PC-3 (cell line): Measurements from ENCODE around the gene RSRP1. TPM values are rescaled to one million over a fixed set of nuclear protein-coding genes. Genes with fewer than 3 reads are reported as not detected.
A peak's percentile ranks its signal among the peaks of the same experiment; 100 is the strongest.

Experiments
- ATAC-seq: fragments of 200-7000 bp; cut with Tn5 transposase; 2 replicates; pipeline ENCODE4 v1.9.1; 2020; ENCODE audit warnings: mild to moderate bottlenecking, moderate library complexity
- BruUV-seq: library from RNA; stranded (reverse); fragments of 400-500 nt; replicated peaks from 2 replicates; lab custom pipeline; 2021; lab: Mats Ljungman, UMichigan
- CTCF ChIA-PET: fragments of 300-600 bp; sonication (Branson Sonifier 250); formaldehyde crosslinking; loops from one replicate; lab custom pipeline; 2022; ENCODE audit warnings: antibody characterized with exemption; lab: Charles Lee
- POLR2A ChIA-PET: fragments of 300-600 bp; sonication (Branson Sonifier 250); formaldehyde crosslinking; loops from one replicate; lab custom pipeline; 2022; ENCODE audit warnings: antibody characterized with exemption; ENCODE audit not compliant: unreplicated experiment; lab: Charles Lee
- DNase-seq: peaks from one replicate; pipeline ENCODE4 v3.0.0-alpha.2; 2015
- H2AFZ ChIP-seq: fragments of 300-600 bp; sonication (generic); 2 replicates; pipeline ENCODE4 v1.6.0; 2016; ENCODE audit warnings: antibody characterized with exemption, low read length
- H3F3A ChIP-seq: fragments of 300-600 bp; sonication (generic); one replicate; pipeline ENCODE4 v1.6.0; 2017; ENCODE audit warnings: antibody characterized with exemption, low read length, control low read depth, mild to moderate bottlenecking; ENCODE audit not compliant: unreplicated experiment
- H3K27ac ChIP-seq: fragments of 300-600 bp; sonication (generic); 2 replicates; pipeline ENCODE4 v1.5.1; 2016; ENCODE audit warnings: mild to moderate bottlenecking, low read length
- H3K27me3 ChIP-seq: fragments of 300-600 bp; sonication (generic); 2 replicates; pipeline ENCODE4 v1.6.1; 2016; ENCODE audit warnings: low read length, mixed read lengths
- H3K36me3 ChIP-seq: fragments of 300-600 bp; sonication (generic); 2 replicates; pipeline ENCODE4 v1.6.1; 2016; ENCODE audit warnings: low read depth, mixed run types, low read length, mixed read lengths
- H3K4me1 ChIP-seq: fragments of 300-600 bp; sonication (generic); 2 replicates; pipeline ENCODE4 v1.5.1; 2016; ENCODE audit warnings: low read length; ENCODE audit not compliant: insufficient read depth
- H3K4me2 ChIP-seq: fragments of 300-600 bp; sonication (generic); 2 replicates; pipeline ENCODE4 v1.6.0; 2016; ENCODE audit warnings: low read length
- H3K4me3 ChIP-seq: fragments of 300-600 bp; sonication (generic); 2 replicates; pipeline ENCODE4 v1.5.1; 2016; ENCODE audit warnings: mild to moderate bottlenecking, low read length, mixed read lengths
- H3K79me2 ChIP-seq: fragments of 300-600 bp; sonication (generic); 2 replicates; pipeline ENCODE4 v1.6.1; 2017; ENCODE audit warnings: low read length, mixed read lengths
- H3K9ac ChIP-seq: fragments of 300-600 bp; sonication (generic); 2 replicates; pipeline ENCODE4 v1.6.0; 2016; ENCODE audit warnings: mild to moderate bottlenecking, low read length
- H3K9me2 ChIP-seq: fragments of 300-600 bp; sonication (generic); replicated peaks from 2 replicates; pipeline ENCODE4 v1.6.1; 2016; ENCODE audit warnings: mixed run types, low read length, mixed read lengths
- H3K9me3 ChIP-seq: fragments of 300-600 bp; sonication (generic); 2 replicates; pipeline ENCODE4 v1.6.1; 2016; ENCODE audit warnings: low read length, mixed read lengths
- H4K20me1 ChIP-seq: fragments of 300-600 bp; sonication (generic); 2 replicates; pipeline ENCODE4 v1.6.1; 2016; ENCODE audit warnings: low read length, mixed read lengths
- CTCF ChIP-seq: fragments of 300-600 bp; sonication (generic); conservative IDR thresholded peaks from 2 replicates; pipeline ENCODE4 v1.5.1; 2017; ENCODE audit warnings: antibody characterized with exemption, low read depth, mild to moderate bottlenecking, low read length
- EZH2 ChIP-seq: fragments of 300-600 bp; sonication (generic); IDR thresholded peaks from one replicate; pipeline ENCODE4 v1.6.1; 2017; ENCODE audit warnings: antibody characterized with exemption, mild to moderate bottlenecking, low read length; ENCODE audit not compliant: unreplicated experiment
- EZH2phosphoT487 ChIP-seq: fragments of 300-600 bp; sonication (generic); IDR thresholded peaks from 2 replicates; pipeline ENCODE4 v1.6.1; 2018; ENCODE audit warnings: mild to moderate bottlenecking, antibody characterized with exemption, low read length, borderline replicate concordance
- intact Hi-C: fragments of 100-400 bp; cut with micrococcal nuclease; formaldehyde crosslinking; loops from 2 replicates; pipeline ENCODE4 v1.9.0; 2023
- total RNA-seq: library from RNA; depleted of rRNA; stranded (reverse); fragments of >200 nt; gene quantifications from 2 replicates; pipeline ENCODE4 v1.2.3, GENCODE V29; 2014

The RSRP1 gene
- total RNA-seq, 1 experiment from 2014 or later = 49.4 TPM

- intact Hi-C loops = no loop called here
- Histone ChIP-seq H4K20me1 (no peaks in the 10 kb centered on the region), H3F3A (no peaks in the 10 kb centered on the region), H3K27ac (no peak overlapping the region), H3K4me1 (0 out of 2 replicates have a peak, but pooled peaks cover 5% of the 10 kb centered on the region), H3K9me3 (no peaks in the 10 kb centered on the region), H3K4me3 (no peak overlapping the region), H3K27me3 (no peaks in the 10 kb centered on the region), H3K9me2 (no peaks in the 10 kb centered on the region), H3K79me2 (no peaks in the 10 kb centered on the region), H2AFZ (no peak overlapping the region), H3K9ac (no peak overlapping the region), H3K36me3 (peaks cover 43% of the 10 kb centered on the region), H3K4me2 (no peak overlapping the region)
- ATAC-seq = peak; percentile 27; the same call in 1 of the 2 replicates
- TF ChIP-seq EZH2phosphoT487 = no peak
- no peak for TF ChIP-seq EZH2
- no peak for TF ChIP-seq CTCF
- DNase-seq = peak; percentile 6
- no TSS peak for BruUV-seq
- POLR2A ChIA-PET = interaction anchor here (0.6 kb wide), 1 partner anchor 148 kb away, joined by 3 read pairs; no protein-coding TSS in a partner anchor
- CTCF ChIA-PET = no interaction called here
Observed at GRCh38 chr1:25223471-25223870, 23.8 kb downstream of the RSRP1 start.

- Histone ChIP-seq H3K79me2 (no peaks in the 10 kb centered on the region), H3K9ac (no peak overlapping the region), H3K36me3 (peaks cover 38% of the 10 kb centered on the region), H2AFZ (no peak overlapping the region), H3K4me2 (no peak overlapping the region), H3K9me2 (no peaks in the 10 kb centered on the region), H3K4me3 (no peak overlapping the region), H3F3A (no peaks in the 10 kb centered on the region), H3K27me3 (no peaks in the 10 kb centered on the region), H3K9me3 (no peaks in the 10 kb centered on the region), H3K4me1 (no peaks in the 10 kb centered on the region), H4K20me1 (no peaks in the 10 kb centered on the region), H3K27ac (no peak overlapping the region)
- ATAC-seq (no peak), DNase-seq (no peak)
- POLR2A ChIA-PET = interaction anchor here (0.6 kb wide), 1 partner anchor 147 kb away, joined by 3 read pairs; no protein-coding TSS in a partner anchor
- intact Hi-C loops = no loop called here
- BruUV-seq = TSS peak; percentile 16
- CTCF ChIA-PET = no interaction called here
- no peak for TF ChIP-seq EZH2
Observed at GRCh38 chr1:25222606-25223005, 24.6 kb downstream of the RSRP1 start.

- BruUV-seq = no TSS peak
- Histone ChIP-seq H3K27me3 (no peaks in the 10 kb centered on the region), H4K20me1 (no peaks in the 10 kb centered on the region), H3F3A (no peaks in the 10 kb centered on the region), H3K36me3 (peaks cover 24% of the 10 kb centered on the region; the same call in 1 of the 2 replicates), H3K9me3 (no peaks in the 10 kb centered on the region), H3K9ac (no peak overlapping the region), H3K27ac (no peak overlapping the region), H3K4me1 (no peaks in the 10 kb centered on the region), H2AFZ (no peak overlapping the region), H3K4me2 (no peak overlapping the region), H3K79me2 (no peaks in the 10 kb centered on the region), H3K9me2 (no peaks in the 10 kb centered on the region), H3K4me3 (no peak overlapping the region)
- TF ChIP-seq EZH2 = no peak
- ChIA-PET CTCF (no interaction called here), POLR2A (no interaction called here)
- DNase-seq (no peak), ATAC-seq (no peak)
- intact Hi-C loops = no loop called here
Observed at GRCh38 chr1:25220666-25221065, 26.6 kb downstream of the RSRP1 start.
